Measurements from ENCODE around the gene PINK1. TPM values are rescaled to one million over a fixed set of nuclear protein-coding genes. Genes with fewer than 3 reads are reported as not detected.

PINK1 gene
- total RNA-seq, 1 experiment from 2014 or later, result 17.0 TPM

DNA sequence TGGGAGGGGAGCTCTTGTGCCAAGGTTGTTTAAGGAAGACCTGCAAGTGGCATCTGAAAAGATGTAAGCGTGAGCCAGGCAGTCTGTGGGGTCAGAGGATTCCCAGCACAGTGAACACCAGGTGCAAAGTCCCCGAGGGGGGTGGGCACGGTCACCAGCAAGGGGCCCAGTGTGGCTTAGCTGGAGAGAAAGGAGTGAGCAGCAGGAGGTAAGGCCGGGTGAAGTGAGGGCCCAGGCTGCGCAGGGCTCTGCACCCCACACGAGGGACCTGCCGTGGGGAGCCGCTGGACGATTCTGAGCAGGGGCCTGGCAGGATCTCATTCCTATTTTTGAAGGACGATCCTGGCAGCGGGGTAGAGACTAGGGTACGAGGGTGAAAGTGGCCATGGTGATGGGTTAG, 23.8 kb downstream of the PINK1 start:
- no peak overlapping the region for H3K9ac ChIP-seq (ENCODE audit: extremely low read depth, insufficient read length, low read length)

More for the DNA sequence above, 23.8 kb downstream of the PINK1 start:
- H3K36me3 Mint-ChIP-seq (ENCODE audit: insufficient read depth in 1 of 3, low read depth in 3 of 3), result peaks cover 43 to 70% (median 70%) of the 10 kb centered on the region in 3 experiments; a peak in 6 of 7 replicates
- Histone ChIP-seq H3K27me3 (ENCODE audit: insufficient read depth, low read length) (no peaks in the 10 kb centered on the region), H3K27ac (ENCODE audit: insufficient read length, low read depth, low read length) (no peak overlapping the region), H2BK120ac (ENCODE audit: low read depth, low read length, poor library complexity, severe bottlenecking) (no peak overlapping the region), H3K23me2 (ENCODE audit: insufficient read length, low read depth, low read length, poor library complexity, severe bottlenecking) (peaks cover 5% of the 10 kb centered on the region), H2AK5ac (ENCODE audit: insufficient read length, low read length) (no peak overlapping the region), H3K9me3 (ENCODE audit: control insufficient read depth, low read depth, low read length) (no peaks in the 10 kb centered on the region), H3K4me1 (ENCODE audit: insufficient read depth, low read length) (no peaks in the 10 kb centered on the region), H3K79me1 (ENCODE audit: insufficient read depth, low read depth, low read length, poor library complexity, severe bottlenecking) (peaks cover 7% of the 10 kb centered on the region), H2BK15ac (ENCODE audit: low read depth, low read length) (no peak overlapping the region), H2BK20ac (ENCODE audit: low read depth, low read length, poor library complexity, severe bottlenecking) (no peak overlapping the region), H2AFZ (ENCODE audit: low read length) (no peak overlapping the region), H3K79me2 (ENCODE audit: insufficient read depth, low read length) (peaks cover 19% of the 10 kb centered on the region), H3T11ph (ENCODE audit: low read length) (no peak overlapping the region), H3K23ac (ENCODE audit: insufficient read length, low read depth, low read length) (no peak overlapping the region), H4K20me1 (ENCODE audit: control insufficient read depth, insufficient read depth, insufficient read length) (no peaks in the 10 kb centered on the region), H3K56ac (ENCODE audit: insufficient read length, low read depth, low read length) (no peak overlapping the region), H3K4me2 (ENCODE audit: insufficient read depth, insufficient read length, low read length) (no peak overlapping the region), H2BK5ac (ENCODE audit: insufficient read length, low read length) (no peak overlapping the region), H3K4ac (ENCODE audit: low read depth, low read length) (no peak overlapping the region), H3K14ac (ENCODE audit: insufficient read depth, low read length) (no peak overlapping the region), H4K91ac (ENCODE audit: insufficient read length, low read depth, low read length) (no peak overlapping the region), H4K5ac (ENCODE audit: insufficient read length, low read depth, low read length) (no peak overlapping the region), H4K8ac (replicated peaks; ENCODE audit: insufficient read length, low read depth, low read length) (no peak overlapping the region), H3K18ac (ENCODE audit: insufficient read length, low read depth, low read length) (no peak overlapping the region), H2BK12ac (ENCODE audit: insufficient read length, low read depth, low read length) (no peak overlapping the region)
- peaks cover 16% of the 10 kb centered on the region in 2 experiments for H3K4me1 Mint-ChIP-seq
- H3K9me3 Mint-ChIP-seq, result no peaks in the 10 kb centered on the region
- no peaks in the 10 kb centered on the region for H3K27me3 Mint-ChIP-seq (ENCODE audit: low read depth)
- no CpG with 5 or more reads among the region's 12 CpGs for WGBS (ENCODE audit: extremely low coverage, insufficient read length, low lambda C conversion rate)
- H3K4me3 Mint-ChIP-seq, result no peak overlapping the region
- no peak for DNase-seq
- TF ChIP-seq, protein P1, sequence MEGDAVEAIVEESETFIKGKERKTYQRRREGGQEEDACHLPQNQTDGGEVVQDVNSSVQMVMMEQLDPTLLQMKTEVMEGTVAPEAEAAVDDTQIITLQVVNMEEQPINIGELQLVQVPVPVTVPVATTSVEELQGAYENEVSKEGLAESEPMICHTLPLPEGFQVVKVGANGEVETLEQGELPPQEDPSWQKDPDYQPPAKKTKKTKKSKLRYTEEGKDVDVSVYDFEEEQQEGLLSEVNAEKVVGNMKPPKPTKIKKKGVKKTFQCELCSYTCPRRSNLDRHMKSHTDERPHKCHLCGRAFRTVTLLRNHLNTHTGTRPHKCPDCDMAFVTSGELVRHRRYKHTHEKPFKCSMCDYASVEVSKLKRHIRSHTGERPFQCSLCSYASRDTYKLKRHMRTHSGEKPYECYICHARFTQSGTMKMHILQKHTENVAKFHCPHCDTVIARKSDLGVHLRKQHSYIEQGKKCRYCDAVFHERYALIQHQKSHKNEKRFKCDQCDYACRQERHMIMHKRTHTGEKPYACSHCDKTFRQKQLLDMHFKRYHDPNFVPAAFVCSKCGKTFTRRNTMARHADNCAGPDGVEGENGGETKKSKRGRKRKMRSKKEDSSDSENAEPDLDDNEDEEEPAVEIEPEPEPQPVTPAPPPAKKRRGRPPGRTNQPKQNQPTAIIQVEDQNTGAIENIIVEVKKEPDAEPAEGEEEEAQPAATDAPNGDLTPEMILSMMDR (conservative IDR thresholded peaks at IDR 0.05), result no peak
- H3K27ac Mint-ChIP-seq, result no peak overlapping the region
